Loucy (cell line): ENCODE data around the gene PMEPA1.

Experiments used
- H2AFZ ChIP-seq: fragments of 200-600 bp; sonication (generic); 2 replicates; pipeline ENCODE4 v1.6.0; 2016; ENCODE audit warnings: antibody characterized with exemption, mild to moderate bottlenecking, low read length, moderate library complexity
- H3F3A ChIP-seq: fragments of 200-600 bp; 2 replicates; pipeline ENCODE4 v1.6.0; 2016; ENCODE audit warnings: antibody characterized with exemption, low read depth, mild to moderate bottlenecking
- H3K27me3 ChIP-seq: fragments of 200-600 bp; sonication (generic); 2 replicates; pipeline ENCODE4 v1.6.1; 2014; ENCODE audit warnings: low read length, mild to moderate bottlenecking; ENCODE audit not compliant: insufficient read depth, poor library complexity, severe bottlenecking
- H3K36me3 ChIP-seq: fragments of 200-600 bp; sonication (generic); 2 replicates; pipeline ENCODE4 v1.6.1; 2016; ENCODE audit warnings: low read length; ENCODE audit not compliant: insufficient read depth
- H3K4me1 ChIP-seq: fragments of 200-600 bp; sonication (generic); 2 replicates; pipeline ENCODE4 v1.5.1; 2014; ENCODE audit warnings: low read length, mild to moderate bottlenecking; ENCODE audit not compliant: insufficient read depth, poor library complexity, severe bottlenecking
- H3K4me2 ChIP-seq: fragments of 200-600 bp; sonication (generic); 2 replicates; pipeline ENCODE4 v1.6.0; 2014; ENCODE audit warnings: antibody characterized with exemption, low read length, low read depth, mild to moderate bottlenecking; ENCODE audit not compliant: poor library complexity, severe bottlenecking
- H3K4me3 ChIP-seq: fragments of 200-600 bp; sonication (generic); 2 replicates; pipeline ENCODE4 v1.5.1; 2014; ENCODE audit warnings: low read length, mild to moderate bottlenecking, mixed read lengths; ENCODE audit not compliant: poor library complexity, severe bottlenecking
- H3K79me2 ChIP-seq: fragments of 200-600 bp; sonication (generic); 2 replicates; pipeline ENCODE4 v1.6.1; 2014; ENCODE audit warnings: low read length; ENCODE audit not compliant: insufficient read depth
- H3K9ac ChIP-seq: fragments of 200-600 bp; sonication (generic); 2 replicates; pipeline ENCODE4 v1.6.0; 2014; ENCODE audit warnings: mild to moderate bottlenecking, low read depth, low read length, moderate library complexity; ENCODE audit not compliant: poor library complexity, severe bottlenecking
- H3K9me2 ChIP-seq: fragments of 200-600 bp; sonication (generic); replicated peaks from 2 replicates; pipeline ENCODE4 v1.6.1; 2016; ENCODE audit warnings: low read depth, low read length, mixed read lengths
- H3K9me3 ChIP-seq: fragments of 200-600 bp; sonication (generic); 2 replicates; pipeline ENCODE4 v1.6.1; 2014; ENCODE audit warnings: mild to moderate bottlenecking, antibody characterized with exemption, low read length, low read depth; ENCODE audit not compliant: insufficient read depth
- H4K20me1 ChIP-seq: fragments of 200-600 bp; sonication (generic); 2 replicates; pipeline ENCODE4 v1.6.0; 2014; ENCODE audit warnings: antibody characterized with exemption, low read length, mild to moderate bottlenecking; ENCODE audit not compliant: insufficient read depth, poor library complexity, severe bottlenecking
- CTCF ChIP-seq: fragments of 200-600 bp; sonication (generic); conservative IDR thresholded peaks from 2 replicates; pipeline ENCODE4 v1.5.1; 2014; ENCODE audit warnings: mild to moderate bottlenecking, antibody characterized with exemption, low read length
- EZH2phosphoT487 ChIP-seq: fragments of 200-600 bp; IDR thresholded peaks from 2 replicates; pipeline ENCODE4 v1.6.1; 2018; ENCODE audit warnings: antibody characterized with exemption, mild to moderate bottlenecking, moderate library complexity, borderline replicate concordance

Gene PMEPA1

GRCh38 chr20:57693002-57693582 lies 16.7 kb downstream of the PMEPA1 start:
- no peak overlapping the region for H3K9ac ChIP-seq
- no peaks in the 10 kb centered on the region for H3K27me3 ChIP-seq
- no peaks in the 10 kb centered on the region for H3K9me2 ChIP-seq
- H3K4me3 ChIP-seq, result no peak overlapping the region
- no peaks in the 10 kb centered on the region for H3F3A ChIP-seq
- H3K4me2 ChIP-seq, result no peak overlapping the region
- no peaks in the 10 kb centered on the region for H4K20me1 ChIP-seq
- peaks cover 23% of the 10 kb centered on the region; the same call in 1 of the 2 replicates for H3K79me2 ChIP-seq
- H3K4me1 ChIP-seq, result peaks cover 28% of the 10 kb centered on the region
- no peak for TF ChIP-seq EZH2phosphoT487
- TF ChIP-seq CTCF, result no peak
- no peak overlapping the region for H2AFZ ChIP-seq
- H3K36me3 ChIP-seq, result no peaks in the 10 kb centered on the region
- H3K9me3 ChIP-seq, result no peaks in the 10 kb centered on the region

GRCh38 chr20:57692393-57692792 lies 17.4 kb downstream of the PMEPA1 start:
- H3K9me2 ChIP-seq, result no peaks in the 10 kb centered on the region
- H3K9ac ChIP-seq, result no peak overlapping the region
- H3K4me2 ChIP-seq, result no peak overlapping the region
- H4K20me1 ChIP-seq, result no peaks in the 10 kb centered on the region
- no peaks in the 10 kb centered on the region for H3K27me3 ChIP-seq
- no peaks in the 10 kb centered on the region for H3K36me3 ChIP-seq
- no peaks in the 10 kb centered on the region for H3K9me3 ChIP-seq
- peaks cover 35% of the 10 kb centered on the region for H3K4me1 ChIP-seq
- H3F3A ChIP-seq, result no peaks in the 10 kb centered on the region
- peaks cover 23% of the 10 kb centered on the region; the same call in 1 of the 2 replicates for H3K79me2 ChIP-seq
- H2AFZ ChIP-seq, result no peak overlapping the region
- no peak for TF ChIP-seq CTCF
- no peak for TF ChIP-seq EZH2phosphoT487
- H3K4me3 ChIP-seq, result no peak overlapping the region

GRCh38 chr20:57691699-57692098 lies 18.1 kb downstream of the PMEPA1 start:
- H3K4me3 ChIP-seq, result no peak overlapping the region

More at GRCh38 chr20:57691699-57692098, 18.1 kb downstream of the PMEPA1 start:
- no peak overlapping the region for H3K4me2 ChIP-seq
- H2AFZ ChIP-seq, result no peak overlapping the region
- H3K79me2 ChIP-seq, result peaks cover 21% of the 10 kb centered on the region; the same call in 1 of the 2 replicates
- no peaks in the 10 kb centered on the region for H3K27me3 ChIP-seq
- no peaks in the 10 kb centered on the region for H3K9me2 ChIP-seq
- peaks cover 42% of the 10 kb centered on the region for H3K4me1 ChIP-seq
- no peak overlapping the region for H3K9ac ChIP-seq
- no peaks in the 10 kb centered on the region for H3K9me3 ChIP-seq
- no peaks in the 10 kb centered on the region for H3K36me3 ChIP-seq
- H3F3A ChIP-seq, result no peaks in the 10 kb centered on the region
- H4K20me1 ChIP-seq, result no peaks in the 10 kb centered on the region
- no peak for TF ChIP-seq CTCF
- TF ChIP-seq EZH2phosphoT487, result no peak
